GM19328 (cell line): ENCODE measurements around the gene PHACTR3.
"Not testable (repeated sequence)": the region's sequence is repeated elsewhere in the genome, so short reads cannot be mapped to it uniquely, and the experiment has no call there.

ENCODE experiments used
- ATAC-seq: cut with Tn5 transposase; IDR thresholded peaks from one replicate; pipeline ENCODE4 v1.9.1; 2021; ENCODE audit warnings: mild to moderate bottlenecking, moderate library complexity; ENCODE audit not compliant: unreplicated experiment

The PHACTR3 gene

DNA sequence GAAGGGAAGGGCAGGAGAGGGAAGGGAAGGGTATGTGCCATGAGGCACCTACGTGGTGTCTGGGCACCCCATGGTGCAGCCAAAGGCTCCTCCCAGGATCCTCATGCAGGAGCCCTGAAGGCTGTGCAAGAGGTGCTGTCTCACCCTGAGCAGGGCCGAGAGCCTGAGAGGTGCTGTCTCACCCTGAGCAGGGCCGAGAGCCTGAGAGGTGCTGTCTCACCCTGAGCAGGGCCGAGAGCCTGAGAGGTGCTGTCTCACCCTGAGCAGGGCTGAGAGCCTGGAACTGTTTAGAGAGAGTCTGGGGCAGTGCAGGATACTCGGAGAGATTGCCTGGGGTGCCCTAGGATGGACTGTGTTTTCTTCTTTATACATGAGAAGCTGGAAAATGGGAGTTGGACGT is 14.2 kb downstream of the PHACTR3 start:
- not testable (repeated sequence) for ATAC-seq

DNA sequence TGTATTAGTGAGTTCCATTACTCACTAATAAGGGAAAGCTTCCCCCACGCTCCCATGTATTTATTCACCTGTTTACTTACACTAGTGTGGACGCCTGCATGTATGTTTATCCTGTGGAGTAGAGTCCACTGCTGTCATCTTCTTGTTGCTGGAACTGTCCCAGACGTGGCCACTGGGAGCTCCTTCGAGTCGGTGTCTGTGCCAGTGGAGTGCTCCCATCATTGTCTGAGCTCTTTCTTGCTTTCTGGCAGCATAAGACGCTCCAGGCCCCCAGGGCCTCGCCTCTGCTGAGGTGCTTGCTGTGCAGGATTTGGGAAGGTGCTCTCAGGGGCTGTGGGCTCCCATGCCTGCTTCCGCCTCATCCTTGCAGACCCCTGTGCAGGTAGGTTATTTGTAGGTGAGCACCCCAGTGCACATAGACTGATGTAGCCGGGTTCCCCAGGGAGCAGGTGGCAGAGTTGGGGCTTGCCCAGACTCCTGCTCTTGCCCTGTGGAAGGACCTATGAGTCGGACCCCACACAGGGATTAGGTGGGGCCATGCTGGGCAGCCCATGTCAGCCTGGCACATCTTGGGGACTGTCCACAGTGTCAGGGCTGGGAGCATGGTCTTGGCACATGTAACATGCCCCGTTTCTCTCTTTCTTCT is 16.6 kb downstream of the PHACTR3 start:
- no peak for ATAC-seq

DNA sequence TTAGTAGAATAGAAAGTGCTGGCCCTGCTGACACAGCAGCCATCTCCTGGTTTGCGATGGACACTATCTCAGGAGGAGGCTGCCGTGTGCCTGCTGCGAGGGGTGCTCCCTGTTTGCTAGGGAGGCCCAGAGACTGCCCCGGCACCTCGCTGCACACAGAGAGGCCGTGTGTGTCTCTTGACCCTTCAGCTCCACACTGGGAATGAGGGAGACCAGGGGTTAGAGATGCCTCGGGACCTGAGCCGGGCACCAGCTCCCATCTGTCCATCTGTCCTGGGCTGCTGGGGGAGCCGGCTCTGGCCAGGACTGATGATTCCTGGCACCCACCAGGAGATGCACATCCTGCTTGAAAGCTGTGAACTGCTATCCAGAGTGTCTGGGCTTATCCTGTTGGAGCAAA is 18.2 kb downstream of the PHACTR3 start:
- ATAC-seq = no peak

DNA sequence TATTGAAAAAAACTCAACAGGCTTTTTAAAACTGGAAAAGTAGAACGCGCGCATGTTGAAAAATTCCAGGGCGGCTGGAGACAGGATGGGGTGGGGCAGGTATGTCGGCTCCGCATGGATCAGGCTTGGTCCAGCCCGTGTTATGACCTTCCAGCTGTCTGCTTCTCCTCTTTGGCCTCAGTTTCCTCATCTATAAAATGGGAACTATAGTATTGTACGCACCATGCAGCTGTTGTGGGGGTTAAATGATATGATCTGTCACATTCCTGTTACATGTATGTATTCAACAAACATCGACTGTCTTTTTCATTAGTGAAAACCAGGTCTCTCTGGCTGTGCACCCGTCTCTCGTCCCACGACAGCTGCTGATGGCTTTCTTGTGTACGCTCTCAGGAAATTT is 18.8 kb downstream of the PHACTR3 start:
- no peak for ATAC-seq

DNA sequence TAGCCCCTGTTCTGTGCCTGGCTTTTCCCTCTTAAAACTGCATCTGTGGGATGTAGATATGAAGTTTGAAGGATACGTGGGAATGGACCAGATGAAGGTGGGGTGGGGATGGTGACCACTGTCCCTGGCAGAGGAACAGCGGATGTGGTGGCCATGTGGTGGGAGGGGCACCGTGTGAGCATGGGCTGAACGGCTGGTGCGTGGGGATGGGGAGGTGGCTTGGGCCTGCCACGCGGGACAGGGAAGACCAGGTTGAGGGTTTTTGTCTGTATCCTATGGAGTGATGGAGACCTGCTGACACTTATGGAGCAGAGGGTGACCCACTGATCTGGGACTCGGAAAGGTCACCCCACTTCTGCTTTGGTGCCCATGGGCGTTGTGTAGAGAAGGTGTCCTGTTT is 19.2 kb downstream of the PHACTR3 start:
- ATAC-seq = no peak

DNA sequence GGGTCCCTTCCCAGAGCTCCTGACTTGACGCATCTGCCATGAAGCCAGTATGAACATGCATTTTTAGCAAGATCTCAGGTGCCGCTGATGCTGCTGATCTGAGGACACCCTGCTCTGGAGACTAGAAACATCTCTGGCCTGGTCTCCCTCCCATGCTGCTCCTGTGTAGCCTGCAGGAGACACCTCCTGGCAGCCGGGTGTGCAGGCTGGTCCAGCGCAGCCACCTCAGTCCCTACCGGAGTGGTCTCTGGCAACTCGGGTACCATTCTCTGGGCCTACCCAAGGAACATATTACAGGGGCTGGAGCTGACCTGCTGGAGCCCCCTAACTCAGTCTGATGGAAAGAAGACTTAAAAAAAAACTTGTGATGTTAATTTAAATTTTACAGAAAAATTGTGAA is 20.1 kb downstream of the PHACTR3 start:
- no peak for ATAC-seq

DNA sequence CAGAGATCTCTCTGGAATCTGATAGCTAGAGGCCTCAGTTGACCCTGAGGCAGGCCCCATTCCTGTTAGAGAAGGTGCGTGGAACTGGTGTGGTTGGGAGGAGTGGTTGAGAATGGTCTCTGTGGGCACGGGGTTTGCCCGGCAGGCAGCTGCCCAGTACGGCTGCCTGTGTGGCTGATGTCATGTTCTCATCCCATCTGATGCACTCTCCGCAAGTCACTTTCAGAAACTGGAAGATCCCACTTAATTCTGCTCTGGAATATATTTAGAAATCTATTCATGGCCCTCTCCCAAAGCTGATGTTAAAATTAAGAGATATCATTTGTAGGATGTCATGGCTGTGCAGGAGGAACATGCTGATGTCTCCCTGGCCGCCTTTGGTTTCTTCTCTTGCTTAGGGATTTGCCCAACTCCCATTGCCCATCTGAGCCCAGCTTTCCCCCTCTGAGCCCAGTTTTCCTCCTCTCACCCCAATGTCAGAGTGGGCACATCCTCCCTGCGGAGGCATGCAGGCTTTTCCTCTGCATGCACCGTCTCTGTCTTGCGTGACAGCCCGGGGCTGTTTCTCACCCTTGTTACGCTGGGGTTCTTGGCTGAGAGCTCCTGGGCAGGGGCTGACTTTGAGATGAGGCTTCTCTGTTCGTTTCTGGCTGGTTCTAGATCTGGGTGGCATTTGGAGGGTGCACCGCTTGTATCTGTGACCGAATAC is 21.0 kb downstream of the PHACTR3 start:
- no peak for ATAC-seq

DNA sequence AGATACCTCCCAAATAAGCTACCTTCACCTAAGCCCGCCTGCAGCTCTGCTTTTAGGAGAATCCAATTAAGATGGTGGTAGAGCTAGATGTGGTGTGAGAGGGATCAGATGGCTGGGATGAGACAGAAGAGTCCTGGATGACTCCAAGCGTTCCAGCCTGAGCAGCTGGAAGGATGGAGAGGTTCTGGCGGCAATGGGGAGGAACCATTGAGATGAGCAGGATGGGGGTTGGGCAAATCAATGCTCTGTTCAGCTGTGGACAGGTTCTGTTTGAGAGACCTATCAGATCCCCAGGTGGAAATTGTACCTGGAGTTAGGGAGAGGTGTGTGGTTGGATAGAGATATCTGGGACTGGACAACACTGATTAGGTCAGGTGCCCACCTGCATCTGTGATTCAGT is 23.0 kb downstream of the PHACTR3 start:
- no peak for ATAC-seq

DNA sequence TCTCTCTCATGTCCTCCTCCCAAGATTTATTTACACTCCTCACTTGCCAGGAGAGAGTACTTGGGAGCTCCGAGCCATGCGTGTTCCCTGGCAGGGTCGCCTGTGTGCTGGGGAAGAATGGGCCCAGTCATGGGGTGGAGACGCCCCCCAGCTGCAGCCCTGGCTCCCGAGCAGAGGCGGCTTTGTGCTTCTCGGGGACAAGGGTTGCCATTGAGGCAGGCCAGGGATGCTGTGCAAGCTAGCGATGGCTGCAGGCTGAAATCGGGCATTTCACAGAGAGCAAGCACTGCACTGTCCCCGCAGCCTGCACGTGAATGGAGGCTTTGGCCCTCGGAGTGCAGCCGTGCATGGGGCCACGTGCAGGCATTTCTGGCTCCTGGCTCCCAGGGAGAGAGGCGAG is 23.8 kb downstream of the PHACTR3 start:
- ATAC-seq = no peak

DNA sequence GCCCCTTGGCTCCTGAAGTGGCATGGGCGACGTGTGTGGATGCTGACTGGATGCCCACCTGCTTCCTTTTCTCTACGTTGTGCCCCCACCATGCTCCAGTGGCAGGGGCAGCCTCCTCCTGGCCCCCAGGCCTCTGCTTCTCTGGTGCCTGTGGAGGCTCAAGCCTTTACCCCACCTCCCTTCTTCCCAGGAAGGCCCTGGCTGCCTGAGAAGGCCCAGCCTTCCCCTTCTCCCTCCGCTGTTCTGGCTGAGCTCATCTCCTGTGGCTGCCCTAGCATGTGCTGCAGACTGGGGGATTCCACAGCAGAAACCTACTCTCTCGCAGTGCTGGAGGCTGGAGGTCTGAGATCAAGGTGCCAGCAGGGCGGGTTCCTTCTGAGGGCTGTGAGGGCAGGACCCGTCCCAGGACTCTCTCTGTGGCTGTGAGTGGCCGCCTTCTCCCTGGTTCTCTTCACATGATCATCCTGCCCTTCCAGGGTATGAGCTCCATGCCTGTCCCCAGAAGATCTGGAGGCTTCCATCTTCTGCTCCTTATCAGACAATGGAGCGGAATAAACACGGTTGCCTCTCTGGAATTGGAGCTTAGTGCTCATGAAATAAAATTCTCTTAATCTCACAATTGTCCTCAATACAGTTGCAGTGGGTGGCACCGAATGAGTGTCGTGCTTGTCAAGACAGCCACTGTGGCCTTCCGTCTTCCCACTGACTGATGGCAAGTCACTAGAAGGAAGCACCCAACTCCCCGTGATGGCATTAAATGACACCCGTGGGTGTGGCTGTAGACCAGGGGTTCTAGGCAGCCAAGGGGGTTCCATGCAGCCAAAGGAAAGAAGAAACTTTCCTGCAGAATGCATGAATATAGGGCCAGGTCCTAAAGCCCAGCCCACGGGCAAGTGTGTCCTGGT is 25.1 kb downstream of the PHACTR3 start:
- ATAC-seq = no peak

DNA sequence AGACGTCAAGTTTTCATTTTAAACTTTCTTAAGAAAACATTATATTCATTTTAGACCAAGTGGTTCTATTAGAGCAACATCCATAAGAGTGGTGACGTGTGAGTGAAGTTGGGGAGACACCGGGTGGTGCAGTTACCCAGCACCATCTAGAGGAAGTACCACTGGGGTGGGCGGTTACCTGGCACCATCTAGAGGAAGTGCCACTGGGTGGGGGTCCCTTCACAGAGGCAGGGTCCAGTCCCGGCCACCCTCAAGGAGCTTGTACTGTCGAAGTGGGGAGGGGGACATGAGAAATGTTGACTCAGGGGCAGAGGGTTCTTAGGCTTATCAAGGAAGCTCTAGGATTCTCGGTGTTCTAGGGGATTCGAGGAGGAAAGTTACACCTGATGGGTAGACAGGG is 26.2 kb downstream of the PHACTR3 start:
- no peak for ATAC-seq

DNA sequence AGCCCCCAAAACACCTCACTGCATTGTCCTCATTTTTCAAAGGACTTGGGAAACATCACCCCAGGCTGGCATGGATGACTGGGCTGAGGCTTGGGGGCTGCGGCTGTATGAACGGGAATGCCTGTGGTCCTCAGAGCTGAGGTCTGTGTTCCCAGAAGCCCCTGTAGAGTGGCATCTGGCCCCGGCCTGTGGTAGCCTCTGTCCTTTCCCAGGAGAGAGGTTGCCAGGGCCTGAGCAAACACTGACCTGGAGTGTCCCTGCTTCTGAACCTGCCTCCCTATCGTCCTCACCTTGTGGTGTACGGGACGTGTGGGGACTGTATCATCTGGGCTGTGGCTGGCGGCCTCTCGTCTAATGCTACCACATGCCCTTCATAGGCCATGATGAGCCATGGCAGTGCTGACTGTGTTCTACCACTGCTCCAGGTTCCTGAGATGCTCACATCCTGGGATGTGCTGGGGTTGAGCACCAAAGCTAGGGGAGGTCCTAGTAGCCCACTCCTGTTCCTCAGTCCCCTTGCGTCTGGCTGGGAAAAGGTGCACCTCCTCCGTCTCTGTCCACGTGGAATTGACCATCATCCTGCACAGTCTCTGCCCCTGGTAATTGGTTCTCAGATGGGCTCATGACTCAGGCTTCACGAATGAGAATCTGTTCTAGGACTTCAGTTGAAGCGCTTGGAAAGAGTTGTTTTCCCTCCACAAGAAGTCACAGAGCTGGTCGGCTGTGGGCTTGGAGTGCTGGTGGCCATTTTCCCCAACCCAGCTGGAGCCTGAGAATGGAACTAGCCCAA is 27.6 kb downstream of the PHACTR3 start:
- no peak for ATAC-seq

DNA sequence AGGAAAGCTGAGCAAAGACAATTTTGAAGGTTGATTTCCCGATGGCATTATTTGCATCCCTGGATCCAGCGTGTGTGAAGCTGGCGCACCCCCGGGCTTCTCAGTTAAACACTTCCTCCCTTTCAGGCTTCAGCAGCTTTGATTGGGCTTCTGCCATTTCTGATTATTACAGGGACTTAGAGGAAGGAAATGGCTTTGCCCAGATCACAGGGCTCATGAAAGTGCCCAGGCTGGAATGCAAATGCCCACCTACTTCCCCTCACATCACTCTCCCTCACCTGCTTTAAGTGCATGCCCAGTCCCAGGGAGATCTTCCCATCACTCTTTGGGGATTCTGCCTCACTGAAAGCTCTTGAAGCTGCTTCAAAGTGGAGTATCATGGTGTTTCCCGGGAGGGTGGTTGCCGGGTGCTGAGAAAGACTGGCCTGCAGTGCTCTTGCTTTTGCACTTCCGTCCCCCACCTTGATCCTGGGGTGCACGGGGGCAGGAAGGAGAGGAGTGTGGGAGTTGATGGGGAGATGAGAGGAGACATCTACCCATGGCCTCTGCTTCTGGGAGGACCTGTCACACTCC is 28.3 kb downstream of the PHACTR3 start:
- no peak for ATAC-seq

DNA sequence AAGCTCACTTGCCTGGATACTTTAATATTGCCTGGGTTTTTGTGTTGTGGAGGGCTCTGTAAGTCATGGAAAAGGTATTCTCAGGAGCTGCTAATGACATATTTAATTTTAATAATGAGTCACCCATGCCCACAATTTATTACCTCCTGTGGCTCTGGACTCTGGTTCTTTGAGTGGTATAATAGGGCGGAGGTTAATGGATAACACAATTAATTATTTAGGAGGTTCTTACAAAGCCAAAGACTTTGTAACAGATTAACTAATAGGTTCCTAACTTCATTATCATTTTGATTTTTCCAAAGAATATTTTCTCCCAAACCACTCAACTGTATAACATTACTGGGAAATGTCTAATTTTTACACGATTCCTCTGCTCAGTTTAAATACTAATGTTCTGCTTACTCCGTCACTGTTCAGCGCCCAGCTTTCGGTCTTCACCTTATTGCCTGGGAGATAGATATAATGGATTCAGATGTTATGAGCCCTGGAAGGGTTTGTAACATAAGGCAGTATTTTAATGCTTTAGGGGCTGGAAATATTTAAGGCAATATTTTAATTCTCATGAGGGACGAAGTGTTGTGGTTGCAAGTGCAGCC is 29.4 kb downstream of the PHACTR3 start:
- ATAC-seq = no peak

DNA sequence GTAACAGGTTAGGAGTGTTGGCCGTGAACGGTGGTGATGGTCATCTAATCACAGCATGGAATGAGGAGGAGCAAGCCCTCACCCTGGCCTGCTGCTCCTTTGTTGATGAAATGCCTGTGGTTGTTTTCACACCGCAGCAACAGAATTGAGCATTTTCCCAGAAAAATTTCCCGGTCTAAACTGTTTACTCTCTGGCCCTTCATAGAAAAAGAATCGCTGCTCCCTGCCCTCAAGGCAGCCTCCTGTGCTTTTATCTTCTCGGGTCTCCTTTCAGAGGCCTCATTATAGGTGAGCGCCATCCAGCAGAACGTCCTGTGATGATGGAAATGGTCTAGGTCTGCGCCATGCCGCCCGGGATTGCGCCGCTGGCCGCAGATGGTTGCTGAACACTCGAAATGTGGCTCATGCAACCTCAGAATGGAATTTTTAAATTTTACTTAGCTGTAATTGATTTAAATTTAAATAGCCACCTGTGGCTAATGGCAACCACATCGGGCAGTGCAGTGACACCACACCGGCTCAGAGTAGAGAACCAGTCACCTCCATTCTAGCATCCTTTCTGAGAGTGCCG is 30.2 kb downstream of the PHACTR3 start:
- no peak for ATAC-seq

DNA sequence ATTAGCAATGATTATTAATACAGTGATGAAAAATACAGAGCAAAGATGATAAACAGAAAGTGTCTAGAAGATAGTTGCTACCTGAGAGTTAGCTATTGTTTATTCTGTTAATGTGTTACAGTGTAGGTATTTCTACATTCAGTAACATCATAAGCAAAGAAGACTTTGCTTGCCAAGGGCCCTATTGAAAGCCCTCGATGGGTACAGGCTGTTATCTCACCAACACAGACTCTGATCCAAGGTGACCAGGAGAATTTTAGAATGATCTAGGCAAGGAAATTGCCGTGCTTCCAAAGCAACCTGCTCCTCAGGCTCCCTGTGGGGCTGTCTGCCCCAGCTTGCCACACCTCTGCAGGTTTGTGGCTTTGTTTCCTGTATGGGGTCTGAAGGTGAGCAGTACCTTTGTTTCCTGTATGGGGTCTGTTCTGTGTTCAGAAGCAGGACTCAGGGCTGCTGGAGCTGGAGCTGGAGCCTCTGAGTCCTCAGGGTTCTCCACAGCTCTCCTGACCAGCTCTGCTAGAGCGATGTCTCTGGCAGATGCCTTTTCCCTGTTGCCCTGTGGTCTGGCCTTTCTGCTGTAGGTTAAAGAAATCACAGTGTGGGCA is 32.5 kb downstream of the PHACTR3 start:
- no peak for ATAC-seq

DNA sequence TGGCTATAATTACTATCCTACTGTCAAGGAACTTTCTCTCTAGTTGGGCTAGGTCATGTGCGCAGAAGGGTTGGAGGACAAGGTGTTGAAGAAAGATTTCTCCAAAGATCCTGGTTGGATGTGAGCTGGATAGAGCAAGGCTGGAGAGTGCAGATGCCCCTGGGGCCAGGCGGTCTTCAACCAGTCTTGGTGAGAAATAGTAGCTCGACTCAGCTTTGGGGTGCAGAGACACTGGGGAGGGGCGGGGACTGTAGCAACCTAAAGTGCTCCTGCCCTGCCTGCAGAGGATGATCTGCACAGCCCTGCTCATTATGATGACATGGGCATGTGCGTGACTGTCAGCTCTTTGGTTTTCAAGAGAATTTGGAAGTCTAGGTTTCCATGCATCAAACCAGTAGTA is 35.9 kb downstream of the PHACTR3 start:
- ATAC-seq = no peak

DNA sequence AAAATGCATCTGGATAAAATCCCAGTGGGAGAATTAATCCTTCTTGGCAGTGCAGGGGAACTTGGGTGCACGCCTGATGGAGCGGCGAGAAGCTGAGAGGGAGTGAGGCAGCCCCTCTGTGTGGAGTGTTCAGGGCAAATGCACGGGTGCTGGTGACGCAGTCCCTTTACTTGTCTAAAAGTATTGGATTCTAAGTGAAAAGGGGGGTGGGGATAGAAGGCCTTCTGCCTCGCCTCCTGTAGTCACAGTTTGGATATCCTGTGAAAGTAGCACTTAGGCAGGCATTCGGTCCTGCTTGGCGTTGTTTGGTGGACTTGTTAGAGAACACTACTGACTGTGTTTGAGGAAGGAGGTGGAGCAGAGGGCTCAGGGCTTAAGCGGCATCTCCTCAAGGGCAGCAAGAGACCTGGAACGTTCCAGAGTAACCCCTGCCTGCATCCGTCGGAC is 39.3 kb downstream of the PHACTR3 start:
- no peak for ATAC-seq

DNA sequence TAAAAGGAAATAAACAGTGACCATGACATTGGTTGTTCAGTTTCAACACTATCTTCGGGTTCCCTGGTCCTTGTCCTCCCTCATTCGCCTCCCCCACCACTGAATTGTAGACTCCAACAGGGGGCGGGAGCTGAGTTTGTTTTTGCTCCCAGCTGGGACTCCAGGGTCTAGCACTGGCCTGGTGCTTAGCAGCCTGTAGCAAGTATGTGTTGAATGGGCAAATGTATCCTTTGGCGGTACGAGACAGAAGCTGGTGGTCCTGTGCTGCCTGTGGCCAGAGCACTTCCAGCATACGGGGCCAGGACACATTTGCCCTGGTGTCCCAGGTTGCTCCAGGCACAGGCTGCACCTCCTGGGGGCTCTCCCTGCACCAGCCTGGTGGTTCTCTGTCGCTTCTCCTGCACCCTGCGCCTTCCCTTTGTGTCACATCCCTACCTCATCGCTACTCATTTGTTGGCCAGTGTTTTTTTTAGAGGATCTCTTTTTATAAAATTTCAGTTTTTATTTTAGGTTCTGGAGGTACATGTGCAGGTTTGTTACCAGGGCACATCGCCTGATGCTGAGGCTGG is 40.1 kb downstream of the PHACTR3 start:
- ATAC-seq = no peak
